GM19455 (cell line): ENCODE results near the gene CAMTA1.
"Not testable (repeated sequence)": the region's sequence is repeated elsewhere in the genome, so short reads cannot be mapped to it uniquely, and the experiment has no call there.

Source experiments
- ATAC-seq: cut with Tn5 transposase; IDR thresholded peaks from one replicate; pipeline ENCODE4 v1.9.1; 2021; ENCODE audit not compliant: unreplicated experiment

The CAMTA1 gene

GRCh38 chr1:7373876-7374562 is 588.8 kb downstream of the CAMTA1 start:
- no peak for ATAC-seq

- ATAC-seq: no peak
Measured at GRCh38 chr1:7374563-7375160, 589.4 kb downstream of the CAMTA1 start.

GRCh38 chr1:7375329-7375728 is 590.1 kb downstream of the CAMTA1 start:
- no peak for ATAC-seq

GRCh38 chr1:7375781-7376660 is 590.8 kb downstream of the CAMTA1 start:
- no peak for ATAC-seq

- ATAC-seq: no peak
Measured at GRCh38 chr1:7376676-7377075, 591.4 kb downstream of the CAMTA1 start.

GRCh38 chr1:7378346-7379130 is 593.3 kb downstream of the CAMTA1 start:
- no peak for ATAC-seq

- no peak for ATAC-seq
Measured at GRCh38 chr1:7379441-7379971, 594.3 kb downstream of the CAMTA1 start.

- not testable (repeated sequence) for ATAC-seq
Measured at GRCh38 chr1:7380068-7380467, 594.8 kb downstream of the CAMTA1 start.

- no peak for ATAC-seq
Measured at GRCh38 chr1:7380712-7381111, 595.5 kb downstream of the CAMTA1 start.

GRCh38 chr1:7381729-7382128 is 596.5 kb downstream of the CAMTA1 start:
- ATAC-seq: not testable (repeated sequence)

GRCh38 chr1:7382971-7383370 is 597.7 kb downstream of the CAMTA1 start:
- no peak for ATAC-seq

GRCh38 chr1:7383671-7384520 is 598.6 kb downstream of the CAMTA1 start:
- ATAC-seq: no peak

GRCh38 chr1:7384679-7385078 is 599.4 kb downstream of the CAMTA1 start:
- ATAC-seq: no peak

GRCh38 chr1:7385471-7386225 is 600.4 kb downstream of the CAMTA1 start:
- ATAC-seq: no peak

GRCh38 chr1:7386226-7387052 is 601.2 kb downstream of the CAMTA1 start:
- no peak for ATAC-seq

- ATAC-seq: no peak
Measured at GRCh38 chr1:7387053-7387927, 602.0 kb downstream of the CAMTA1 start.

GRCh38 chr1:7388141-7388487 is 602.9 kb downstream of the CAMTA1 start:
- no peak for ATAC-seq
